Activated CD4-positive, alpha-beta T cell treated with anti-CD3 and anti-CD28 coated beads for 1 hour (primary cell): ENCODE results near the gene PON3.
"Not testable (repeated sequence)": the region's sequence is repeated elsewhere in the genome, so short reads cannot be mapped to it uniquely, and the experiment has no call there.

ENCODE experiments used
- DNase-seq: peaks from one replicate; pipeline ENCODE4 v3.0.0-alpha.2; 2020

PON3 gene

GRCh38 chr7:95411666-95412065 lies 15.5 kb upstream of the PON3 start:
- no peak for DNase-seq

- no peak for DNase-seq
Measured at GRCh38 chr7:95411036-95411435, 14.9 kb upstream of the PON3 start.

GRCh38 chr7:95407751-95408150 lies 11.6 kb upstream of the PON3 start:
- DNase-seq: no peak

DNA sequence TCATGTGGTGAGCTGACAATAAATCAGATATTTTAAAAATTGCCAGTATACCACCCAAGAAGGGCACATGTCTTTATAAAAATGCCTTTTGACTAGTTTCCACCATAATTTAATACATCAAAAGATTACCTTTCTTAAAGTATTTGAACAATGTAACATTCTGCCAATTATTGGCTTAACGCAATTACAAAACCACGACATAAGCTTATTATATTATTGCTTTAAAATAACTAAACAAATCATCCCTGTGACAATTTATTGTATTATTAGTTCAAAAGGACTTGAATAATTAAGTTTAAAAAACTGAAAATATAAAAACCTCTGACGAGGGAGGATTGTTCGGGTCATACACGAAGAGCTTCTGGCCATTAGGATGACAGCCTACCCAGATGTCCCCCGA lies 9.6 kb upstream of the PON3 start:
- DNase-seq: no peak

- no peak for DNase-seq
Measured at GRCh38 chr7:95405208-95405607, 9.0 kb upstream of the PON3 start.

DNA sequence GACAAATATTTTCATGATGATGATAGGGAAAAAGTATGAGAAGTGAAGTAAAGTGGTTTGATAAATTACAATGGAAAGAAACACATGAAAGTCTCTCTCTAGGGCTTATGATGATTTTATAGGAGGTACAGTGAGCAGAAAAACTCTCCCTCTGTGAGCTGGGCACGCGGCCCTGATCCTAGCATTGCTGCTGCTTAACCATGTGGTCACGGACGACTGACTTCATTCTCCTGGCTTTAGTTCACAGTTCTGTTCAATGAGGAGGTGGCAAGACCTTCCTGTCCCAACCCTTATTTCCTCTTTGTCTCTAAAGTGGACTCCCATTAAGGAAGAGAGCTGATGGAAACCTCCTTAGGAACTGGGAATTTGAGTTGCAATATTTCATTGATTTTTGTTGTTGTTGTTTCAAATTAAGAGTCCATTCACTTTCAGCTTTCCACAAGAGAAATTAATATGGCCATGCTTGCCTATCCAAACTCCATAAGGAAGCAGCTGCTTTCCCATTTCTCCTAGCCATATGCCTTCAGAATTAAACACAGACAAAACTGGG lies 8.2 kb upstream of the PON3 start:
- no peak for DNase-seq

- DNase-seq: no peak
Measured at GRCh38 chr7:95398155-95398940, 2.2 kb upstream of the PON3 start.

GRCh38 chr7:95397381-95397780 lies 1.2 kb upstream of the PON3 start:
- no peak for DNase-seq

DNA sequence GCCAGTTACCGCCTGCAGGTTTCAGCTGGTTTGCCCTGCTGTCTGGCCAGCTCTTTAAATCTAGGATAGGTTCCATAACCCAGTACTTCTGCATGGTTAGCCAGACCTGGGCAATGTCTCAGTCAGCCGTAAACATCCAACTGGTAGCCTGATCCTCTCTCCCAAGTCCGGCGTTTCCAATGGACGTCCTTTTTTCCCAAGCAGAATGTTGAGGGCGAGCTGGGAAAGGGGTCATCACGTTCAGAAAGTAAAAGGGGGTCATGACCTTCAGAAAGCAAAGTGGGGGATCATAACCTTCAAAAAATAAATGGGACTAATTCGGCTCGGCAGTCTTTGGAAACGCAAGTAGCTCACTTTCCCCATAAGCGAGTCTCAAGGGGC lies 430 bp downstream of the PON3 start:
- no peak for DNase-seq

DNA sequence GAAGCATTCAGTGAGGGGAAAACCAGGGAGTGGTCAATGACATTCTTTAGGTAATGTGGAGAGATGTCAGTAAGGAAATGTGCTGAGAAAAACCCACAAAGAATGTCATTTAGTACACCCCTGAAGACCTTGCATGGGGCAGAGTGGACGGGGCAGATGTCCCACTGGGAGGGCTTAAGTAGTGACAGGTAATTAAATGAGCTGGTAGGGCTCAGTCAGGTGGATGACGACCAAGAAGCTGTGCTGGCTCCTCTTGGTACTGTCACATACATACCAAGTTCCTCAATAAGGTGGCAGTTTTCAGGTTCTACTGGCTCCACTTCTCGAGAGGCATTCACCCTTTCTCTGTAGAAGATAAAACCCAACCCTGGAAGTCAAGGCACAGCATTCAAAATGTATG lies 1.8 kb downstream of the PON3 start:
- DNase-seq: no peak

DNA sequence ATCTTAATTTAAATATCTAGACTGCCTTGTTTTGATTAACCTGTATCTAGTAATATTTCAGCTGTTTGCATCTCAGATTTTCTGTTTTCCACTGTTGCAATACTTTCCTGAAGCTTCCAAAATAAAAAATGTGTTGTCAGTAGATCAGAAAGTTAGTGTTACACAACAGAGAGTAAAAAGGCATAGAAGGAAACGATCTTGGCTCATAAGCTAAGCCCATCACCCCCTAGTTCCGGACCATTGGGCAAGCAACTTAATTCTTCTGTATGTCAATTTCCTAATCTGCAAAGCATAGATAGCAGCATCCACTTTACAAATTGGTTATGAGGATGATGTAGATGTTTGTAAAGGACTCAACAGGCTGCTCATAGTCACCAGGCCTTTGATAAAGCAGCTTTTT lies 4.4 kb downstream of the PON3 start:
- DNase-seq: no peak

GRCh38 chr7:95389516-95389915 lies 6.7 kb downstream of the PON3 start:
- no peak for DNase-seq

DNA sequence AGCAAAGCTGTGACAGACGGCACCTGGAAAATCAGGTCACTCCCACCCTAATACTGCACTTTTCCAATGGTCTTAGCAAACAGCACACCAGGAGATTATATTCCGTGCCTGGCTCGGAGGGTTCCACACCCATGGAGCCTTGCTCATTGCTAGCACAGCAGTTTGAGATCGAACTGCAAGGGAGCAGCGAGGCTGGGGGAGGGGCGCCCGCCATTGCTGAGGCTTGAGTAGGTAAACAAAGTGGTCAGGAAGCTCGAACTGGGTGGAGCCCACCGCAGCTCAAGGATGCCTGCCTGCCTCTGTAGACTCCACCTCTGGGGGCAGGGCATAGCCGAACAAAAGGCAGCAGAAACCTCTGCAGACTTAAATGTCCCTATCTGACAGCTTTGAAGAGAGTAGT lies 16.7 kb downstream of the PON3 start:
- DNase-seq: not testable (repeated sequence)

DNA sequence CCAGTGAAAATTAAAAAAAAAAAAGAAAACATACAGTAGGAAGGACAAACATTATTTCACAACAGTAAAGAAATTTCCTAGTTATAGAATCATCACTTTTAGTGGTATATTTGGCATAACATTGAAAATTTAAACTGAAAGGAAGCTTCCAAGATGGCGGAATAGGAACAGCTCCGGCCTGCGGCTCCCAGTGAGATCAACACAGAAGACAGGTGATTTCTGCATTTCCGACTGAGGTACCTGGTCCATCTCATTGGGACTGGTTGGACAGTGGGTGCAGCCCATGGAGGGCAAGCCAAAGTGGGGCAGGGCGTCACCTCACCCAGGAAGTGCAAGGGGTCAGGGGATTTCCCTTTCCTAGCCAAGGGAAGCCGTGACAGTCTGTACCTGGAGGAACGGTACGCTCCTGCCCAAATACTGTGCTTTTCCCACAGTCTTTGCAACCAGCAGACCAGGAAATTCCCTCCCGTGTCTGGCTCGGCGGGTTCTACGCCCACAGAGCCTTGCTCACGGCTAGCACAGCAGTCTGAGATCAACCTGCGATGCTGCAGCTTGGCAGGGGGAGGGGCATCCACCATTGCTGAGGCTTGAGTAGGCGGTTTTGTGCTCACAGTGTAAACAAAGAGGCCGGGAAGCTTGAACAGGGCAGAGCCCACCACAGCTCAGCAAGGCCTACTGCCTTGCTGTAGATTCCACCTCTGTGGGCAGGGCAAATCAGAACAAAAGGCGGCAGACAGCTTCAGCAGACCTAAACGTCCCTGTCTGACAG lies 19.4 kb downstream of the PON3 start:
- DNase-seq: no peak

GRCh38 chr7:95375591-95376257 lies 20.5 kb downstream of the PON3 start:
- no peak for DNase-seq

- DNase-seq: no peak
Measured at GRCh38 chr7:95373323-95373722, 22.9 kb downstream of the PON3 start.

- no peak for DNase-seq
Measured at GRCh38 chr7:95368235-95368634, 27.9 kb downstream of the PON3 start.

DNA sequence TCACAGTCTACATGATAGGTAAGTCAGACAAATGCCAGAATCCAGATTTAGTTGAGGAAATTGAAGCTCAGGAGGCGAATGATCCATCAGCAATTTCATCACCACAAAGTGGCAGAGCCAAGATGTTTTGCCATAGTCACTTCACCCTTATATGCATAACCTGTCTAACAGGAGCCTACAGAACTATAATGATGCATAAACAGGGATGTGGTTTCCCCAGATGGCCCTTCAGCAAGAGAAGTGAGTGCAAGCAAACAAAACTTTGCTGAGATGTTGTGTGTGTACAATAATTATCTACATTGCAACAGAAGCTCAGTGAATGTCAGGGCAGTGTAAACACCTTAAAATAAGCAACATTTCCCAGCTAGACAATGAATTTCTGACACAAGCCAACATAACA lies 28.6 kb downstream of the PON3 start:
- no peak for DNase-seq

- no peak for DNase-seq
Measured at GRCh38 chr7:95365151-95365550, 31.0 kb downstream of the PON3 start.

DNA sequence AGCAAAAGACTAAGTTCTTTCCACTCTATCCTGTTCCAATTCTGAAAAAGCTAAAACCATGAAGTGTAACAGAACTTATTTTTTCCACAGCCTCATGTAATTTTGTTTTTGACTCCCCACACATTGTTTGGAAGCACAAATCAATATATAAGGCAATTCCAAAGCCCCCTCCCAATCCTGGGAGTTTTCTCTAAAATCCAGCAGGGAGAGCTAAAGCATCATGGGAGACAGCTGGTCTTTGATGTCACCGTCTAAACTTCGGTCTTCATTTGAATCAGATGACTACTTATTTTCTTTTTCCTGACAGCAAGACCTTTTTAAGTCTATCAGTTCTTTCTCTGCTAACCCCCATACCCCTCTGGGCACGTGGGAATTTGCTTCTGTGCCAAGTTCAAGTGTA lies 38.6 kb downstream of the PON3 start:
- DNase-seq: no peak

DNA sequence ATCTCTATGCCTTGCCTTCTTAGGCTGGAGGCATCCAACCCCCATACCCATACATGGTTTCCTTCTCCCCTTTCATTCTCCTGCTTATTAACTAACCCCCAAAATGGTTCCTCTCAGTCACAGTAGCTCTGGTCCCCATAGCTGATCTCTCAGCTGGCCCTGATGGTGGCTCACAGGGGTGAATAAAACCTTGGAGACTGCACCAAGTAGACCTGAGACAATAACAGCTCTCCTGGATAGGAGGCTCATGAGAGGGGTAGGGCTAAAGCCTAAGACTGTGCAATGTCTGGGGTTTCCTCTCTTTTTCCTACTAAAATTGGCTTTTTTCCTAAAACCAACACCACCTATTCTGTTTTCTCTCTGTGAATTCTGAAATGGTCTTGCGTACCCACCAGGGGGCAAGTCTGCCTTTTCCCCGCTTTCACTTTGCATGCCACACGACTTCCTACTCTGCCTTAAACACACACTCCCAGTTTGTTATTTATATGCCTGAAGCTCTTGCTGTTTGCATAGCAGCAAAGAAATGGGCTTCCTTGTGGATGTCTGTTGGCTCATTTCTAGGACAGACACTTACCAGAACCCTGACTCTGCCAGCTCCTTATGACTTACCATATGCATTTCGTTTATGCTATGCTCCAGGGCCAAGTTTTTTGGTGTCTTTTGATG lies 53.4 kb downstream of the PON3 start:
- DNase-seq: no peak

DNA sequence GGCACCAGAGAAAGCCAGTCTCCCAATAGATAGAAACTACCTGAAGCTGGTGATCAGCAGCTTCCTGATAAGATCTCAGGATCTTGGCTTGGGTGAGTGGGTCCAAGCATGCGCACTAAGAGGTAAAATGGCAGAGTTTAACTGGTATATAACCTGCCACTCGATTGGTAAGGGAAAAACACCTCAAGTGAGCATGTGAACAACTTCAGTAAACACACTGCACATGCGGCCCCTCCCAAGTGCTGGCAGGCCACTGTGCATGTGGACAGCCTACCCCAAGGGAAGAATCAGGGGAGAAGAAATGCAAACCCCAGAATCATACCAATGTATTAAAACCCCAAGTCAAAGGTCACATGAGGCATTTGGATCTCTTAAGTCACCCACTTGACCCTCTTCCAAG lies 54.1 kb downstream of the PON3 start:
- DNase-seq: no peak

DNA sequence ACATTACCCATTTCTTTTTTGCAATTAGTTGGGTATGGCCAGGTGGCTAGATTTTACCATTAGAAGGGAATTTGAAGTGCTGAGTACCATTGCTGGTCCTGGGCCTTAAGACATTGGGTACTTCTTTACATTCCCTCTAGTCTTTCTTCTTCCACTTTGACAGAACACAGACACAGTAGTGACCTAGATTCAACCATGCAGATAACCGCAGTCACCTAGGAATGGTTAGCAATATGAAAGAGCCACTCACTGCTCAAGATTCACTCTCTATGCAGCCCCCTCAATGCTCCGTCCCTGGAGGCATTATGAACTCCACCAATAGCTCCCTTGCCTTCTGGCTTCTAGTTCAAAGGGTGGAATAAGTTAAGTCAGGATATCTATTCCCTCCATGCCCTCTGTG lies 55.7 kb downstream of the PON3 start:
- DNase-seq: no peak
